ENCODE results near the gene USP25.

The USP25 gene

GRCh38 chr21:15729674-15730483 is at the start of gene USP25:
USP25 (plus strand) TSS chr21:15729982; CDS start chr21:15730394, 412 bp downstream.
- peak; percentile 37 to 40 for DNase-seq (ENCODE audit: low read depth in 2 of 2)

GRCh38 chr21:15682186-15682895 is 47.4 kb upstream of the USP25 start:
- DNase-seq (ENCODE audit: low read depth in 2 of 2): peak; percentile 36 to 46

- DNase-seq (ENCODE audit: low read depth in 2 of 2): no peak
Measured at GRCh38 chr21:15682977-15683376, 46.8 kb upstream of the USP25 start.

- DNase-seq (ENCODE audit: low read depth in 2 of 2): no peak
Measured at GRCh38 chr21:15686506-15686905, 43.3 kb upstream of the USP25 start.

- DNase-seq (ENCODE audit: low read depth in 2 of 2): no peak
Measured at GRCh38 chr21:15687208-15687607, 42.6 kb upstream of the USP25 start.

- DNase-seq (ENCODE audit: low read depth in 2 of 2): no peak
Measured at GRCh38 chr21:15688016-15688415, 41.8 kb upstream of the USP25 start.

- no peak for DNase-seq (ENCODE audit: low read depth in 2 of 2)
Measured at GRCh38 chr21:15688809-15689208, 41.0 kb upstream of the USP25 start.

GRCh38 chr21:15692711-15693110 is 37.1 kb upstream of the USP25 start:
- no peak for DNase-seq (ENCODE audit: low read depth in 2 of 2)

GRCh38 chr21:15695241-15695640 is 34.5 kb upstream of the USP25 start:
- no peak for DNase-seq (ENCODE audit: low read depth in 2 of 2)

GRCh38 chr21:15701830-15702229 is 28.0 kb upstream of the USP25 start:
- DNase-seq (ENCODE audit: low read depth in 2 of 2): no peak

- no peak for DNase-seq (ENCODE audit: low read depth in 2 of 2)
Measured at GRCh38 chr21:15703932-15704331, 25.9 kb upstream of the USP25 start.

GRCh38 chr21:15706696-15707095 is 23.1 kb upstream of the USP25 start:
- peak; percentile 95 to 97 for DNase-seq (ENCODE audit: low read depth in 2 of 2)

- DNase-seq (ENCODE audit: low read depth in 2 of 2): no peak
Measured at GRCh38 chr21:15713412-15713811, 16.4 kb upstream of the USP25 start.

- no peak for DNase-seq (ENCODE audit: low read depth in 2 of 2)
Measured at GRCh38 chr21:15718711-15719110, 11.1 kb upstream of the USP25 start.

GRCh38 chr21:15719976-15720375 is 9.8 kb upstream of the USP25 start:
- no peak for DNase-seq (ENCODE audit: low read depth in 2 of 2)

- no peak for DNase-seq (ENCODE audit: low read depth in 2 of 2)
Measured at GRCh38 chr21:15722591-15723324, 7.0 kb upstream of the USP25 start.

GRCh38 chr21:15725949-15726348 is 3.8 kb upstream of the USP25 start:
- no peak for DNase-seq (ENCODE audit: low read depth in 2 of 2)

- DNase-seq (ENCODE audit: low read depth in 2 of 2): no peak
Measured at GRCh38 chr21:15728046-15728445, 1.7 kb upstream of the USP25 start.

GRCh38 chr21:15729346-15729673 is 472 bp upstream of the USP25 start:
- no peak for DNase-seq (ENCODE audit: low read depth in 2 of 2)

- no peak for DNase-seq (ENCODE audit: low read depth in 2 of 2)
Measured at GRCh38 chr21:15730484-15731242, 881 bp downstream of the USP25 start.

- no peak for DNase-seq (ENCODE audit: low read depth in 2 of 2)
Measured at GRCh38 chr21:15731243-15731613, 1.4 kb downstream of the USP25 start.
